DND-41 (cell line): ENCODE measurements around the gene SYNE1.

ENCODE experiments used
- CTCF ChIP-seq: IDR thresholded peaks from 2 replicates; pipeline ENCODE4 v1.5.1; 2012; ENCODE audit warnings: borderline replicate concordance, low read length, moderate library complexity, mild to moderate bottlenecking; ENCODE audit not compliant: poor library complexity, severe bottlenecking; ENCODE audit errors: extremely low read depth
- EZH2 ChIP-seq: IDR thresholded peaks from 3 replicates; pipeline ENCODE4 v1.6.1; 2012; ENCODE audit warnings: borderline replicate concordance, low read depth, mild to moderate bottlenecking, moderate library complexity, low read length, inconsistent platforms; ENCODE audit not compliant: severe bottlenecking

- TF ChIP-seq CTCF (no peak), EZH2 (no peak)
Observed at GRCh38 chr6:152244998-152245630, 392.0 kb downstream of the SYNE1 start.
